ENCODE measurements around the gene PTPRD. TPM values are rescaled to one million over a fixed set of nuclear protein-coding genes. Genes with fewer than 3 reads are reported as not detected.

PTPRD gene
- total RNA-seq, 1 donor from 2014 or later: 85.4 TPM

DNA sequence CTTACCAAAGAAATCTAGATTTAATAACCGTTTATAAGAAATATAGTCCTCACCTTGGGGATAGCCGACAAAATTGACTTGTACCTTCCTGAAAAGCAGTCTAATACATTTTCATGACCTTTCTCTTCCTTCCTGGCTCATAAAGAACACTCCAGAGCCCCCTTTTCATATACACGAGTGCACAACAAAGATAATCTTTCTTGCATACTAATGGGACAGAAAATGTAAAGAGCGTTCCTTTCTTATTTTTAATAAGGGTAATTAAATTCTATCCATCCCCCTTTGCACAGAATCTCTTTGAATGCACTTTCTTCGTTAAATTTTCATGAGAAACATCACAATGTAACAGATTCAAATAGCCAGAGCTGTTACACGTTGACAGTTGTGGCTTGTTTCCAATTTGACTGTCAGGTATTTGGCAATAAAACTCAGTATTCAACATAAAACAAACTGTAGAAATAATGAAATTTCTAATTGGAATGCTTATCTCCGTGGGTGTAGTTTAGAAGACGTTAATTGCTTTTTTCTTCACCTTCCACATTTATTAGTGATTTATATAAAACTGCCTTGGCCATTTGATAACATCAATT, 2080.9 kb downstream of the PTPRD start:
- DNase-seq (ENCODE audit: low read depth): no peak

DNA sequence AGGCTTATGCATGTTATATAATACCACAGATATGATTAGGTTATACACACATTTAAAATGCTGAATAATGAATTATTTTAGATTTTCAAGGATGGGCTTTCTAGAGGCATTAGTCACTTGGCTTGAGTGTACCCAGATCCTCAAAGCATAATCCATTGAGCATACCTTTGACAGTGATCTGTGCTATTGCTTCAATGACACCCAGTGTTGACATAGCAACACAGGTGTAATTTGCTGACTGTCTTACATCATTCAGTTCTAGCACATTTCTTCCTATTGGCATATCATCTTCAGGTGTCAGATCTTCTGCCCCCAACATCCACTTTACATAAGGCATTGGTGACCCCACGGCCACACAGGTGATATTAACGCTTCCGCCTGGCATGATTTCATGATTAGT, 2091.7 kb downstream of the PTPRD start:
- no peak for DNase-seq (ENCODE audit: low read depth)

DNA sequence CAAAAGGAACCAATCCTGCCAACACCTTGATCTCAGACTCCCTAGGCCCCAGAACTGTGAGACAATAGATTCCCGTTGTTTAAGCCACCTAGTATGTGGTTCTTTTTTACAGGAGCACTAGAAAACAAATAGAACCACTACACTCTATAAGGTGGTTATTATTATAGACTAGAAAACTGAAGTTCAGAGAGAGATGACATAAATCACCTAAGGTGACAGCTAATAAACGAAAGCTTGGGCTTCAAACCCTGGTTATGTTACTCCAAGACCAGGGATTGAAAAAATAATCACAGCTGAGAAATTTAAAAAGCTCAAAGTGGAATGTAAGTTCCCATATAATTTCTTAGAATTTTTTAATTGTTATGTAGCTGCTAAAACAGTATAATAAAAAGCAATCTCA, 2097.1 kb downstream of the PTPRD start:
- no peak for DNase-seq (ENCODE audit: low read depth)

DNA sequence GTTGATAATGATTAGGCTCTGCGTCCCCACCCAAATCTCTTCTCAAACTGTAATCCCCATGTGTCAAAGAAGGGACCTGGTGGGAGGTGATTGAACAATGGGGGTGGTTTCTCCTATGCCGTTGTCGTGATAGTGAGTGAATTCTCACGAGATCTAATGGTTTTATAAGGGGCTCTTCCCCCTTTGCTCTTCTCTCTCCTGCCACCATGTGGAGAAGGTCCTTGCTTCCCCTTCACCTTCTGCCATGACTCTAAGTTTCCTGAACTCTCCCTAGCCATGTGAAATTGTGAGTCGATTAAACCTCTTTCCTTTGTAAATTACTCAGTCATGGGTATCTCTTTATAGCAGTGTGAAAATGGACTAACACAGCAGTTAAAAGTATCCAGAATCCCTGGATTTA, 2098.0 kb downstream of the PTPRD start:
- no peak for DNase-seq (ENCODE audit: low read depth)

DNA sequence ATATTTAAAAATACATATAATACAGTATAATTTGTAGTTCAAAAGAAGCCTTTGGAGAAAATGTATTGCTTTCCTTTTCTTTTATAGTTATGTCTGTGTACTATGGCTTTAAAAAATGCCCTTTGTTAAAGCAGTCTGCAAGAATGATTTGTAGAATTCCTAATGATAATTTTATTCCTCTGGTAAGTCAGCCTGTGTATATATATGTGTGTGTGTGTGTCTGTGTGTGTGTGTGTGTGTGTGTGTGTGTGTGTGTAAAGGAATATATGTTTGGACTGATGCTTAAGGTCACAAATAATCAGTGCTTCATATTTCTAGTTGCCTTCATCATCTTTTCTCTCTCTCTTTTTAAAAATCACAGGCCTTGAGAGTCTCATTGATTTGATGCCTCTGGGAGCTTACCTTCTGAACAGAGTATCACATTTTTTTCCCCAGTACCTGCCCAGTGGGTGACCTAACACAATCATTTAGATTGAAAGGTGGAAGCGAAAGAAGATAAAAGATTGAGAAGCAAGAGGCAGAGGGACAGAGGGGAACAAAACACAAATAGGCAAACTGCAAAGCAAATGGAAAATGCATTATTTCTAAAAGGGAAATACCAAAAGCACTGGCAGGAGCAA, 2104.0 kb downstream of the PTPRD start:
- no peak for DNase-seq (ENCODE audit: low read depth)

DNA sequence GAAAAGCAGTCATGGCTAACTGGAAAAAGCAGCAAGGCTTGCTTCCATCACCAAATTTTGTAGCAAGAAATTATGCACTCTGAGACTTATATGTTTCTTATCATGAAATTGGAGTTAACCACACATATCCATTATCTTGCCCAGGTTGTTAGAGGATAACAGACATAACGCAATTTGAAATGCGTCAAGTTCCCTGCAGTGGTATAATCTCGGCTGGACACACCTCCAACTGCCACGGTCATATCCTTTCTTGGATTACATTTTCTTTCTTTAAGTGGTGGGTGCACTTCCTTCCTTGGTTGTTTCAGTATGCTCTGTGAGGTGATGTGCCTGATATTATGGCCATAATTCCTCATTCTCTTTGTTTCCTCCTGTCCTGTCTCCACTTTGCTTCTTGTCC, 2118.2 kb downstream of the PTPRD start:
- DNase-seq (ENCODE audit: low read depth): no peak

DNA sequence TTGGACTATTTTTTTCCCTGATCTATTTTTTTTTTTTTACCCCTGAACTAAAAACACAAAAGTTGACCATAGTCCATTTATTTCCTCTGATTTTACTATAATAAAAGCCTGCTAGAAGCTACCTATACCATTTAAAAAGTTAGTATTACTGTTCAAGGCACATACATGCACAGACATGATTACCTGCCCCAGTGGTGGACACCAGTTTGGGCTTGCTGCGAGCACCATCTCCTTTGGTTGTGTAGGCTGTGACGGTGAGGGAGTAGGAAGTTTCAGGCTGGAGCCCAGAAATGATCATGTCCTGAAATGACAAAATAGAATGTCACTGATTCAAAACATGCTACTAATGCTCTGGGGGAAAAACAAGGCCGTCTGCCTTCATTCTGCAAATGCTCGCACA, 2120.1 kb downstream of the PTPRD start:
- no peak for DNase-seq (ENCODE audit: low read depth)

DNA sequence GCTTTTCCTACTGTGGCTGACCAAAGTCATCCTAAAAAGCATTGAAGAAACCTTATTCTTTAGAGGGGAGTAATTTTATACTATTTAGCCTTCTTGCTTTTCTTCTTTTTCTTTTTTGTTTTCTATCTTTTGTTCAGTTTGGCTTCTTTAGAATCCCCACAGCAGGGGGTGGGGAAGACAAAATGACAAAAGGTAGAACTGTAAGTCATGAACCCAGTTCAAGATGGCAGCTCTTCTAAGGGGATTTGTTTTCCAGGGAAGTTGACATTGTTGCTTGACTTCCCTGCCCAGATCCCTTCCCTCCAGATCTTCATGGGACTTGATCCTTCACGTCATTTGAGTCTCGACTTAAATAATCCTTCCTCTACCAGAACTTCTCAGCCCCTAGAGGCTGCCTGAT, 2120.8 kb downstream of the PTPRD start:
- no peak for DNase-seq (ENCODE audit: low read depth)

DNA sequence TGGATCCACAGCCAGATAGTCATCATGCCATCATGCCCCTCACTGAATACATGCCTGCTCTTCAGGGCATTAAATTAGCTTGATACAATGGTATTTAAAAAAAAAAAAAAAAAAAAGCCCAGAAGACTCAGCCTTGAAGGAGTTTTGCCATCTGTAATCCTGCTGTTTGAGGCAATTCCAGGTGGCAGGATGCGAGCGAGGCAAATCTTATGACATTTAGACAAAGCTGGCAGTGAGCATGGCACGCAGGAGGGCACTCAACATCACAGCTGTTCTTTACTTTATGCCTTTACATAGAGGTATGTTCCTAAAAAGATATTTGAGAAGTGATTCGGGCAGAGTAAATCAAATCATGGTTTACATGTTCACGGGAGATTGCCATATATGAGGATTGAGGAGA, 2121.2 kb downstream of the PTPRD start:
- DNase-seq (ENCODE audit: low read depth): no peak

DNA sequence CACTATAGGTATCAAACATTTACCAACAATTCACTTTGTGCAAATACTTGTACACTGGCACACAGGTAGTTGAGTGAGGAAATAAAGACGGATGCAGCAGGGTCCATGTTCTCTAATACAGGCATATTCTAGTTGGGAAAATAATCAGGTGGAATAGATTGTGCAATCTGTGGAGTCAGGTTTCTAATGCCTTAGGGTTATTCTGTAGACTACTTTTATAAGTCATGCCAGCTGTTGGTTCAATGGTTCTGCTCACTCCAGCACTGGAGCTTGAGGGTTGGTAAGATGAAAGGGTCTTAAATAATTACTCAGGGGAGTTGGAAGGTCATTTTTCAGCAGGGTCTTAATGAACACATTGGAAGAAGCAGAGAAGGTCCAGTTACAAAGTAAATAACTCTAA, 2123.0 kb downstream of the PTPRD start:
- peak; percentile 76 for DNase-seq (ENCODE audit: low read depth)

DNA sequence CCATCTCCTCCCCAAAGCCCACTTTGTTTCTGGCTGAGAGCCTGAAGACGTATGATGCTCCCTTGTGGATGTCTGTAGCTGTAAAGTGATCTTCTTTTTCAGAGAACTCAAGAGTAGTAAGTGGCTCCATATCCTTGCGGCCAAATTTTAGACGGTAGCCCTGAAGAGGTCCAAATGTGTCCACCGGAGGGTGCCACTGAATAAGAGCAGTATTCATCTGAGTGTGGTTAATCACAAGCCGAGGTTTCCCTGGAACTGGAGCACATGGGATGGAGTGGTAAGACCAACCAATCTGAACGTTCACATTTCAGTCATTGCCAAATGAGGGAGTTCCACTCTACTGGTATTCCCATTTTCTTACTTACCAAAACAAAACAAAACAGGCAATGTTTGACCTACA, 2126.7 kb downstream of the PTPRD start:
- DNase-seq (ENCODE audit: low read depth): peak; percentile 67

DNA sequence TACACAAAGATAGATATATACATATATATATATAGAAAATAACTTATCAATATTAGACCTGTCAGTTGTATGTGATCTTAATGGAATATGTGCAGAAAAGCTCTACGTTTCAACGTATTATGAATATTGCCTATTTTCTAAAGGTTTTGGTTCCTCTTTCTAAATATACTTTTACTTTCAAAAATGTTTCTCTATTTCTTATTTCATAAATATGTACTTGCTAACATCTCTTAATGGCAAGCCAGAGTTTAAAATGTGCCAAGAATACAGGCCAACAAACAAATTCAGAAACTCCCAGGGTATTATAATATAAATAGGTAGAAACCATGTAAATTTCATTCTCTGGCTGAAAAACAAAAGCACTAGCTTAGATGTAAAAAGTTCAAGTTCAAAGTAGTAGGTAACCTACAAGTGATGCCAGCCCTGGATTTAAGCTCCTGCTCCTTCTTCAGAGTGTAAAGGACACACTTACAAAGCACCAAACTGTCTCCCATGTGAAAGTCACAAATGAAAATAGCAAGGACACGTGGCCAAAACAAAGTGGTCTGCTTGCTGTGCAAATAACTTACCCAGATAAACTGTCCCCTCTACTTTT, 2128.1 kb downstream of the PTPRD start:
- DNase-seq (ENCODE audit: low read depth): no peak

DNA sequence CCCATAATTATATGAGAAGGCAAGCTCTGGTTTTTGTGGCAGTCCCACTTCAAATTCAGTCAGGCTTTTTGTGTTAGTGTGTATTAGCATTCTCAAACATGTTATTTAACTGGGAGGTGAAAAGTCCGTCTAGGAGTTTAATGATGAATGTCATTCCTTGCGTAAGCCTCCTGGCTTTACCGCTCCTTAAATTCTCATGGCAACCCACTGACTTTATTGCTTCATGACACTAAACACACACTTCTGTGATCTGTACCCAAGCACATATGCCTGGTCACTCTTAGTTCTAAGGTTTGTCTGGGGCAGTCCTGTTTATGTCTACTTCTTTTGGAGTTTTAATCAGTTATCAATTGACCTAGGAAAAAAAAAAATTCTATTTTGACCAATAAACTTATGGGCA, 2135.4 kb downstream of the PTPRD start:
- DNase-seq (ENCODE audit: low read depth): peak; percentile 10

DNA sequence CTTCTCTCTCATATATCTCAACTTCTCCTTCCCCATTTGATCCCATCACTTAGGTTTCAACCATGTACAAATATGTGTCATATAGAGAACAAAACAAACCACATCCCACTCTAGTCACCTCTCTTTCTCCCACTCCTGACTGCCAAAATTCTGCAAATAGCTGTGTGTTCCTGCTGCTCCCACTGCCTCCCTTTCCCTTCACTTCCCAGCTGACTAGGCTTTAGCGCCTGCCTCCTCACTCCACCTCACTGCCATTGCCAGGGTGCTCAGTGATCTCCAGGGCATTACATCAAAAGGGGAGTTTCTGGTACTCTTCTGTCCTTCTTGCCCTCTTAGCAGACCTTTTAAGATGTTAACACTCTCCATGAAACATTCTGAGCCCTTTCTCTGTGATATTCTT, 2137.9 kb downstream of the PTPRD start:
- DNase-seq (ENCODE audit: low read depth): no peak

DNA sequence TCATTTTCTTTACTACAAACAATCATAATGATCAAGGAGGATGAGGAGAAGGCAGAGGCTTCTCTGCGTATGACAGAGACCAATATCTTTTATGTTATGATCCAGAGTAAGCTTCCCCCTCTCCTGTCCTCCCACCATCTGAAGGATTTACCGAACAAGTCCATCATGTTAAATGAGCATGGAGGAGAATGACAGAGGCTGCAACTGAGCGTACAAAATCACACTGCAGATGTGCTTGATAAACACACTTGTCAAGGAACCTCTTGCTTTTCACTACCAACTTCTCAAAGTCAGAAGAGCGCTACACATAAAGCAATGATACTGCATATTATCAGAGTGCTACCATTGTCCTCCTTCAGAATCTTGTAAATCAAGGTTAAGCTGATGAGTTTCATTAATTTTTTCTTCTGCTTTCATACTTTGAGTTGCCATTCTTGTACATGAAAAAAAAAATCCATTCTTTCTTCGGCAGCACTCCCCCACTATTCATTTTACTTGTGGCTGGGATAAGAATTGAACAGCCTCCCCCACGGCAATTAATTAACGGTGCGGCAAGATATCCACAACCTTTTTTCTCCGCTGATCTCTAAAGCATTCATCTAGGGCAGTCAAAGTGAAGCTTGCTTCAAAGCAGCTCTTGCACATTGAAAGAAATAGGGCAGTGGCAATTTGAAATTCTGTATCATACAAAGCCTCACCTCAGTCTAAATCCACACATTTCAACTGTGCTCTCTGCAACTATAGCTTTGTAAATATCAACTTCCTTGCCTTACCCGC, 2139.4 kb downstream of the PTPRD start:
- DNase-seq (ENCODE audit: low read depth): no peak

DNA sequence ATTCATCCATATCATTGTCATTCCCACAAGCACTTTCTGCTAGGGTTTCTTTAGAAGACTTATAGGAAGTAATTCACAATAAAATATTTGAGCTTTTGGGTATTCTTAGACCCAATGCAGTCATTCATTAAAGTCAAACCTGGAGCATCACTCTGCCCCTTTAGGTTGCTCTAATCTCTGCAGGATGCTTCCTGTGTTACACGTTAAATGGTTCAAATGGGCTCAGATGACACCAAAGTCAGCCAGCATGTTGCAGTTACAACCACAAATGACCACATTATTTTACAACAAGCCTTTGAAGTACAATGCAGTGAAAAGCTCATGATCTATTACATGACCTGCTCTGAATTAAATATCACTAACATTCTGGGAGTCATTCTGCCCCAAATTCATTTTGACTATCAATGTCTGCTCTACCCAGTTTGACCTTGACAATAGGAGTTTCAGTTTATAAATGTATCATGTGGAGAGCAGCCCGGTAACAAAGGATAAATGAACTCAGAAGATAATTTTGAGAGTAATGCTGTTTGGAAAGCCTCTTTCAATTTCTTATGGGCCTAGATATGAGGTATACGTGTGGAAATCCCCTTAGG, 2144.7 kb downstream of the PTPRD start:
- DNase-seq (ENCODE audit: low read depth): no peak

DNA sequence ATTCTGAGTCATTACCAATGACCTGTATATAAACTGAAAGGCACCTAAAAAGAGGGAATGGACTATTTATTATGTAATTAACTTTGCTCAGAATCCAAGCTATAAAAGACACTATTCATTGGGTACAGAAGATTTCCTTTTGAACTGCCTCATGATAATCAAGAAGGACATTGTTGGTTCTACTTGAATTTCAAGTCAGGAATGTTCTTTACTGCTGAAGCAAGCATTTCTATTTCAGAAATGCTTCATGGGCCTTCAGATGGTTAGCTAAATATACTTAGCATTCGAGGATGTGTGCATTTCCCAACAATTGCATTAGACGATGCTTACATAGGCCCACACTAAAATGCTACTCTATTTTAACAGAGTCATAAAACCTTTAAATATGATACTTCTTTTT, 2155.0 kb downstream of the PTPRD start:
- no peak for DNase-seq (ENCODE audit: low read depth)

DNA sequence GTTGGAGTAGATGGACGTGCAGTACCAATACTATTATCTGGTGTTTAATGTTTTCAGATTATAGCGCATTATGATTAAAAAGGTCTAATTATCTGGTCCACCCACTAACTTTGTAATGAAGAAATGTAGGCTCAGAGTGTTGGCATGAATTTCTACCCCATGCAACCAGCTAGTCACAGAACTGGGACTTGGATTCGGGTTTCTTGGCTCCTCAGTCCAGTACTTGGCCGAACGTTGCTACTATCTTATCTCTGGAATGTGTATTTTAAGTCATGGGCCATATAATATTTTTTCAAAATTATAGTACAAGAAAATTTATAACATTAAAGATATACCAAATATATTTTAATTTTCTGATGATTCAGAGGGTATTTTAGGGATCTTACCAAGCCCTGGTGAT, 2155.7 kb downstream of the PTPRD start:
- no peak for DNase-seq (ENCODE audit: low read depth)

DNA sequence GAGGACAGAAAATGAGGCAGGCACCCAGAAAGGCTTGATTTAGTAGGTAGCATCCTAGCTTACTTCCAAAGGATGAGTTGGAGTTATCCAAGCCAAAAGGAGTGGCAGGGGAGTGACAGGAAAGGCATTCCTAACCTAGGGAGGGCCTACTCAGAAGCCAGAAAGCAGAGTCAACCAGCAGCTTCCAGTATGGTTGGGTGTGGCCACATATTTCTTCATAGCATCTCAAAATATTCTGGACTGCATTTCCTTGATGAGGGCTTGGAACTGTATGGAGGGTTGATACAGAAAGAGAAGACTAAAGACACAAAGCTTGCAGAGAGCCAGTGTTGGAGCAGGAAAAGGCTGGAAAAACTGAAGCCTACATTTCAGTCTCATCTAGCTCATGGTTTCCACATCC, 2156.5 kb downstream of the PTPRD start:
- no peak for DNase-seq (ENCODE audit: low read depth)

DNA sequence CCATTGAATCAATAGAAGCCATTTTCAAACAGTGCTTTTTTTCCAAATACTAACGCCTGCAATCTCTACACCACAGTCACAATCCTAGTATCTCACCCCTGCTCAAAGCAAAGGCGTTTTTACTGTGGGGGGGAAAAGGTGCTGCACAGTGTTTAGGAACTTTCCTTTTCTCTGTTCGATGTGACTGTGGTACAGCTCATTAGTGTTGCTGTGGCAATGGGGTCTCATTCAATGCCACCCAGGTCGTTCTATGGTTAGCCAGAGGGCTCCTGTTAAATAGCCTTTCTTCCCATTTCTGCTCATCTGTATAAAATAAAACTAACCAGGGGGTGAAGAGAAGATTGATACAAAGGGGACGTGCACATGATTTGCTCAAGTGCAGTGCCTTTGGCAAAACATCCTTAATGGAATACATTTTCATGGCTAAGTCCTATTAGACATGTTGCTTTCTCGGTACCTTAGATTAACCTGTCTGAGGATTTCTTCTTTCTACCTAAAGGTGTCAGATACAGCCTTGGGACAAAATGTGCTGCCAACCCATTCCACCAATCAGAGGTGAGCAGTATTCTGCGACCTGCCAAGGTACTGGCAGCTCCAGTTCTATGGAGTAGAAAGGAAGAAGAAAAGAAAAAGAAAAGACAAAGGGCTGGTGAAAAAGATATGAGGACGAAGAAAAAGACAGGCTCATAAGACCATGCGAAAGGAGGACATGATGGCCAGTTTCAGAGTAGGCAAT, 2161.8 kb downstream of the PTPRD start:
- no peak for DNase-seq (ENCODE audit: low read depth)

DNA sequence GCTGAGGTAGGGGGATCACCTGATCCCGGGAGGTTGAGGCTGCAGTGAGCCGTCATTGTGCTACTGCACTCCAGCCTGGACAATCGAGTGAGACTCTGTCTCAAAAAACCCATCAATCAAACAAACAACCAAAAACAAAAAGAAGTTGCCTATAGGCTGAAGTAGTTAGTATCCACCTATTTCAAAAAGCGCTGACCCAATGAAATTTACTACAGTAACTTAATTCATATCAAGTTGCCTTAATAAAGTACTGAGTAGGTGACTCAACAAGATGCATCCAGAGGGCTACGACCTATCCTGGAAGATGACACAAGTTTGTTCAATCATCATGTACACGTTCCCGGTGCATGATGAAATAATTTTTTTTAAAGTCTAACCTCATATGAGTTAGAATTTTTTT, 2164.6 kb downstream of the PTPRD start:
- no peak for DNase-seq (ENCODE audit: low read depth)

DNA sequence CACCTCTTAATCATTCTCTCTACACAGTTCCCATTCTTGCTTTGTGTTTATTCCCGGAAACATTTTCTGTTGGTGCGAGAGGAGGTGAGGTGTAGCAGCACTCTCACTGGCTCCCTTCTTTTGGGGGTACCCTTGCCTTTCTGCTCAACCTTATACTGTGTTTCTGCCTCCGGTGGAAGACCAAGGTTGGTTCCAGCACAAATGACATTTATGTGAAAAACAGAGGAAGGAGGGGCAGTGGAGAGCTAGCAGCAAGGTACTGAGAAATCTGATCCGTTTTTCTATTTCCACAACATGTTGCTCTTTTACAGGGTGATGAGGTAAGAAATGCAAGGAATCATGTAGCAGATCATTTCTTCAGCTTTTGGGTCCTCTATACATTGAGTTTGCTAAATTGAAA, 2165.2 kb downstream of the PTPRD start:
- DNase-seq (ENCODE audit: low read depth): no peak
